ENCODE measurements around the gene ATP9A.
"Not testable (repeated sequence)": the region's sequence is repeated elsewhere in the genome, so short reads cannot be mapped to it uniquely, and the experiment has no call there.

ATP9A gene

GRCh38 chr20:51692806-51693400 is 75.3 kb downstream of the ATP9A start:
- no peak for DNase-seq (ENCODE audit: low read depth in 2 of 2)

- no peak for DNase-seq (ENCODE audit: low read depth in 2 of 2)
Observed at GRCh38 chr20:51691703-51692102, 76.5 kb downstream of the ATP9A start.

- no peak for DNase-seq (ENCODE audit: low read depth in 2 of 2)
Observed at GRCh38 chr20:51688600-51689244, 79.5 kb downstream of the ATP9A start.

GRCh38 chr20:51687630-51688029 is 80.6 kb downstream of the ATP9A start:
- DNase-seq (ENCODE audit: low read depth in 2 of 2): no peak

- no peak for DNase-seq (ENCODE audit: low read depth in 2 of 2)
Observed at GRCh38 chr20:51687108-51687507, 81.1 kb downstream of the ATP9A start.

GRCh38 chr20:51685494-51685893 is 82.7 kb downstream of the ATP9A start:
- DNase-seq (ENCODE audit: low read depth in 2 of 2): not testable (repeated sequence)

- no peak for DNase-seq (ENCODE audit: low read depth in 2 of 2)
Observed at GRCh38 chr20:51680067-51680749, 88.0 kb downstream of the ATP9A start.

GRCh38 chr20:51679254-51679921 is 88.8 kb downstream of the ATP9A start:
- DNase-seq (ENCODE audit: low read depth in 2 of 2): no peak

- DNase-seq (ENCODE audit: low read depth in 2 of 2): no peak
Observed at GRCh38 chr20:51678026-51678697, 90.0 kb downstream of the ATP9A start.

- DNase-seq (ENCODE audit: low read depth in 2 of 2): no peak
Observed at GRCh38 chr20:51668947-51669346, 99.2 kb downstream of the ATP9A start.

GRCh38 chr20:51668515-51668914 is 99.7 kb downstream of the ATP9A start:
- DNase-seq (ENCODE audit: low read depth in 2 of 2): no peak

- no peak for DNase-seq (ENCODE audit: low read depth in 2 of 2)
Observed at GRCh38 chr20:51667491-51667890, 100.7 kb downstream of the ATP9A start.

GRCh38 chr20:51667002-51667408 is 101.2 kb downstream of the ATP9A start:
- DNase-seq (ENCODE audit: low read depth in 2 of 2): peak in 1 of 2 donors; percentile 1

- no peak for DNase-seq (ENCODE audit: low read depth in 2 of 2)
Observed at GRCh38 chr20:51666126-51666525, 102.1 kb downstream of the ATP9A start.

- no peak for DNase-seq (ENCODE audit: low read depth in 2 of 2)
Observed at GRCh38 chr20:51665543-51666118, 102.6 kb downstream of the ATP9A start.

GRCh38 chr20:51661609-51662178 is 106.5 kb downstream of the ATP9A start:
- DNase-seq (ENCODE audit: low read depth in 2 of 2): peak in 1 of 2 donors; percentile 2

- no peak for DNase-seq (ENCODE audit: low read depth in 2 of 2)
Observed at GRCh38 chr20:51660672-51661608, 107.2 kb downstream of the ATP9A start.

- DNase-seq (ENCODE audit: low read depth in 2 of 2): no peak
Observed at GRCh38 chr20:51659491-51660050, 108.6 kb downstream of the ATP9A start.

GRCh38 chr20:51656726-51657260 is 111.4 kb downstream of the ATP9A start:
- DNase-seq (ENCODE audit: low read depth in 2 of 2): no peak

GRCh38 chr20:51656089-51656488 is 112.1 kb downstream of the ATP9A start:
- DNase-seq (ENCODE audit: low read depth in 2 of 2): not testable (repeated sequence)
